Keratinocyte (primary cell): ENCODE data around the gene CNTNAP3. TPM values are rescaled to one million over a fixed set of nuclear protein-coding genes. Genes with fewer than 3 reads are reported as not detected.
"Not testable (repeated sequence)": the region's sequence is repeated elsewhere in the genome, so short reads cannot be mapped to it uniquely, and the experiment has no call there.

Experiments
- DNase-seq: peaks from one replicate; pipeline ENCODE4 v3.0.0-alpha.2; 2011; ENCODE audit warnings: low read depth, missing footprints, low spot score
- FAIRE-seq: peaks from 2 replicates; lab custom pipeline; 2011; peaks lifted over from hg19 to GRCh38; lab: Jason Lieb, UNC
- H2AFZ ChIP-seq: 2 replicates; pipeline ENCODE4 v1.6.0; 2012; ENCODE audit warnings: low read length, control low read depth, inconsistent platforms; ENCODE audit not compliant: control insufficient read depth
- H3K27ac ChIP-seq: 2 replicates; pipeline ENCODE4 v1.5.1; 2011; ENCODE audit warnings: low read length; ENCODE audit not compliant: control insufficient read depth, insufficient read depth
- H3K27me3 ChIP-seq: 3 replicates; pipeline ENCODE4 v1.6.0; 2011; ENCODE audit warnings: low read length; ENCODE audit not compliant: control insufficient read depth, insufficient read depth; ENCODE audit errors: extremely low read depth
- H3K36me3 ChIP-seq, 2 experiments: 2 replicates in 1 of 2; 3 replicates in 1 of 2; pipeline ENCODE4 v1.5.1; 2011; ENCODE audit warnings: low read length in 2 of 2, mild to moderate bottlenecking in 1 of 2; ENCODE audit not compliant: control insufficient read depth in 2 of 2, insufficient read depth in 2 of 2; ENCODE audit errors: extremely low read depth in 1 of 2
- H3K4me1 ChIP-seq: 3 replicates; pipeline ENCODE4 v1.5.1; 2011; ENCODE audit warnings: low read length; ENCODE audit not compliant: control insufficient read depth, insufficient read depth; ENCODE audit errors: extremely low read depth
- H3K4me2 ChIP-seq: 3 replicates; pipeline ENCODE4 v1.6.0; 2011; ENCODE audit warnings: low read depth, low read length; ENCODE audit not compliant: control insufficient read depth, insufficient read depth; ENCODE audit errors: extremely low read depth
- H3K4me3 ChIP-seq, 3 experiments: fragments of 200-600 bp in 1 of 3; sonication (generic) in 1 of 3; 2 replicates in 2 of 3; 3 replicates in 1 of 3; pipeline ENCODE4 v1.5.1; 2011 to 2016; ENCODE audit warnings: low read length in 3 of 3, mild to moderate bottlenecking in 3 of 3, control low read depth in 2 of 3, inconsistent platforms in 1 of 3, low read depth in 1 of 3, mixed read lengths in 1 of 3, mixed run types in 1 of 3, moderate library complexity in 1 of 3; ENCODE audit not compliant: control insufficient read depth in 2 of 3, insufficient read depth in 2 of 3; ENCODE audit errors: extremely low read depth in 1 of 3
- H3K79me2 ChIP-seq: 2 replicates; pipeline ENCODE4 v1.6.0; 2012; ENCODE audit warnings: low read length; ENCODE audit not compliant: control insufficient read depth, insufficient read depth
- H3K9ac ChIP-seq: 3 replicates; pipeline ENCODE4 v1.6.0; 2011; ENCODE audit warnings: low read length; ENCODE audit not compliant: control insufficient read depth, insufficient read depth; ENCODE audit errors: extremely low read depth
- H3K9me1 ChIP-seq: 3 replicates; pipeline ENCODE4 v1.6.0; 2011; ENCODE audit warnings: low read length; ENCODE audit not compliant: control insufficient read depth, insufficient read depth; ENCODE audit errors: extremely low read depth
- H3K9me3 ChIP-seq: 2 replicates; pipeline ENCODE4 v1.5.1; 2012; ENCODE audit warnings: low read depth, low read length; ENCODE audit not compliant: control insufficient read depth
- H4K20me1 ChIP-seq: 3 replicates; pipeline ENCODE4 v1.6.0; 2011; ENCODE audit warnings: low read length; ENCODE audit not compliant: control insufficient read depth, insufficient read depth; ENCODE audit errors: extremely low read depth
- dilution Hi-C: fragments of 300-500 bp; cut with MboI; formaldehyde crosslinking; loops from one replicate; pipeline ENCODE4 v1.7.0; 2020; ENCODE audit warnings: low sequenced_read_pairs; ENCODE audit not compliant: extremely low pct_ligation_motif_present
- polyA plus RNA-seq, 5 experiments: library from polyadenylated mRNA; depleted of rRNA in 3 of 5; stranded (reverse) in 3 of 5; stranded (forward) in 1 of 5; unstranded in 1 of 5; fragments of >200 nt; gene quantifications; 1 replicate in 1 of 5; 2 replicates in 3 of 5; 3 replicates in 1 of 5; pipeline versions ENCODE4 v1.2.1 to v1.2.3, GENCODE V29; 2011 to 2012; ENCODE audit warnings: missing spikeins in 2 of 5, low read depth in 1 of 5, low replicate concordance in 1 of 5

CNTNAP3 gene
- polyA plus RNA-seq, 1 donor (not counting 4 experiments of a cell fraction or from before 2014, with no cell fraction given): 6.7 TPM

GRCh38 chr9:39215976-39216375 lies 72.0 kb downstream of the CNTNAP3 start:
- H3K27me3 ChIP-seq, H3K4me3 ChIP-seq, dilution Hi-C loops, H3K27ac ChIP-seq, H3K9me3 ChIP-seq, H3K9me1 ChIP-seq, H3K36me3 ChIP-seq, H2AFZ ChIP-seq, H3K4me1 ChIP-seq, H3K4me2 ChIP-seq, FAIRE-seq, H3K9ac ChIP-seq, H4K20me1 ChIP-seq, H3K79me2 ChIP-seq, DNase-seq: not testable (repeated sequence)

- H2AFZ ChIP-seq, H3K4me2 ChIP-seq, dilution Hi-C loops, H3K36me3 ChIP-seq, H3K9ac ChIP-seq, DNase-seq, H3K79me2 ChIP-seq, H3K4me3 ChIP-seq, H3K4me1 ChIP-seq, H3K9me1 ChIP-seq, H4K20me1 ChIP-seq, H3K27me3 ChIP-seq, H3K9me3 ChIP-seq, H3K27ac ChIP-seq, FAIRE-seq: not testable (repeated sequence)
These were observed 78.2 kb downstream of the CNTNAP3 start for GRCh38 chr9:39209773-39210172.

- H3K9me3 ChIP-seq, H4K20me1 ChIP-seq, H3K4me2 ChIP-seq, dilution Hi-C loops, H3K9me1 ChIP-seq, FAIRE-seq, H3K27me3 ChIP-seq, H2AFZ ChIP-seq, H3K4me3 ChIP-seq, H3K27ac ChIP-seq, H3K79me2 ChIP-seq, H3K4me1 ChIP-seq, H3K36me3 ChIP-seq, DNase-seq, H3K9ac ChIP-seq: not testable (repeated sequence)
These were observed 81.3 kb downstream of the CNTNAP3 start for GRCh38 chr9:39206643-39207042.

- H3K36me3 ChIP-seq, H3K27me3 ChIP-seq, H3K9ac ChIP-seq, H4K20me1 ChIP-seq, FAIRE-seq, H3K4me3 ChIP-seq, H3K79me2 ChIP-seq, H3K4me2 ChIP-seq, H3K27ac ChIP-seq, H3K4me1 ChIP-seq, dilution Hi-C loops, H2AFZ ChIP-seq, DNase-seq, H3K9me3 ChIP-seq, H3K9me1 ChIP-seq: not testable (repeated sequence)
These were observed 82.1 kb downstream of the CNTNAP3 start for GRCh38 chr9:39205842-39206241.

- H2AFZ ChIP-seq, FAIRE-seq, DNase-seq, H3K9me3 ChIP-seq, H3K27me3 ChIP-seq, H3K4me2 ChIP-seq, H3K36me3 ChIP-seq, H3K4me3 ChIP-seq, H3K79me2 ChIP-seq, H4K20me1 ChIP-seq, dilution Hi-C loops, H3K9ac ChIP-seq, H3K27ac ChIP-seq, H3K9me1 ChIP-seq, H3K4me1 ChIP-seq: not testable (repeated sequence)
These were observed 87.6 kb downstream of the CNTNAP3 start for GRCh38 chr9:39200412-39200811.
